ENCODE results near the gene IFNG-AS1.

DNA sequence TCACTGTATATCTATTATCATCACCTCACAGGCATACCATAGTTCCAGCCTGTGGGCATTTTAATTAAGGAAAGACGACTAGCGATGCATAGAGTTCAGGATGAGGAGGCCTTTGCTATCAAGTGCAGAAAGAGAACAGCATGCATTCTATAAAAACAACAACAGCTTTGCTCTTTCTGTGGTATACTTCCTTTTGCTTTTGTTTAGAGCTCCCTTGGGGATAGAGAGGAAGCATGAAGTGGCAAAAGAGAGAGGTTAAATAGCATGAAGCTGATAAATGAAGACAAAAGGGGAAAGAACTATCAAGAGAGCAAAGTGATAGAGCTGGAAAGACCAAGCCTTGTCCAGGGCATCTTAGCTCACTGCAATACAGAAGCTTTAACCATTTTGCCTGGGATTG is 23.5 kb downstream of the IFNG-AS1 start:
- no peak for TF ChIP-seq EZH2 (IDR thresholded peaks at IDR 0.05; ENCODE audit: low read length, unreplicated experiment)
- TF ChIP-seq, protein P1, sequence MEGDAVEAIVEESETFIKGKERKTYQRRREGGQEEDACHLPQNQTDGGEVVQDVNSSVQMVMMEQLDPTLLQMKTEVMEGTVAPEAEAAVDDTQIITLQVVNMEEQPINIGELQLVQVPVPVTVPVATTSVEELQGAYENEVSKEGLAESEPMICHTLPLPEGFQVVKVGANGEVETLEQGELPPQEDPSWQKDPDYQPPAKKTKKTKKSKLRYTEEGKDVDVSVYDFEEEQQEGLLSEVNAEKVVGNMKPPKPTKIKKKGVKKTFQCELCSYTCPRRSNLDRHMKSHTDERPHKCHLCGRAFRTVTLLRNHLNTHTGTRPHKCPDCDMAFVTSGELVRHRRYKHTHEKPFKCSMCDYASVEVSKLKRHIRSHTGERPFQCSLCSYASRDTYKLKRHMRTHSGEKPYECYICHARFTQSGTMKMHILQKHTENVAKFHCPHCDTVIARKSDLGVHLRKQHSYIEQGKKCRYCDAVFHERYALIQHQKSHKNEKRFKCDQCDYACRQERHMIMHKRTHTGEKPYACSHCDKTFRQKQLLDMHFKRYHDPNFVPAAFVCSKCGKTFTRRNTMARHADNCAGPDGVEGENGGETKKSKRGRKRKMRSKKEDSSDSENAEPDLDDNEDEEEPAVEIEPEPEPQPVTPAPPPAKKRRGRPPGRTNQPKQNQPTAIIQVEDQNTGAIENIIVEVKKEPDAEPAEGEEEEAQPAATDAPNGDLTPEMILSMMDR (conservative IDR thresholded peaks at IDR 0.05; ENCODE audit: low read depth, low read length): no peak

Measured in PC-3 (cell line).